HEK293 (cell line): ENCODE results near the gene DCHS1.

Experiments used
- CTCF ChIA-PET: fragments of 350-600 bp; formaldehyde crosslinking; extraction: SDS; loops from one replicate; lab custom pipeline; 2021; ENCODE audit warnings: antibody characterized with exemption; lab: Yijun Ruan, JAX
- POLR2A ChIA-PET: fragments of 300-600 bp; formaldehyde crosslinking; extraction: SDS; loops from one replicate; lab custom pipeline; 2020; ENCODE audit warnings: antibody characterized with exemption, inconsistent platforms; lab: Yijun Ruan, JAX
- H3K27ac ChIP-seq: fragments of 200-500 bp; sonication (Bioruptor generic); 2 replicates; pipeline ENCODE4 v1.5.1; 2014; ENCODE audit warnings: low read depth, low read length, control low read depth, inconsistent platforms; ENCODE audit errors: extremely low read depth
- H3K36me3 ChIP-seq, 2 experiments: fragments of 200-500 bp in 1 of 2; sonication (Bioruptor generic) in 1 of 2; 1 replicate in 1 of 2; 2 replicates in 1 of 2; pipeline ENCODE4 v1.5.1; 2014 to 2017; ENCODE audit warnings: inconsistent platforms in 2 of 2, low read length in 2 of 2; ENCODE audit not compliant: control insufficient read depth in 2 of 2, insufficient read depth in 1 of 2
- H3K4me1 ChIP-seq: fragments of 200-500 bp; sonication (Bioruptor generic); 2 replicates; pipeline ENCODE4 v1.5.1; 2014; ENCODE audit warnings: mild to moderate bottlenecking, low read length, inconsistent platforms; ENCODE audit not compliant: control insufficient read depth, insufficient read depth
- H3K4me3 ChIP-seq: 2 replicates; pipeline ENCODE4 v1.5.1; 2011; ENCODE audit warnings: low read depth, mild to moderate bottlenecking, control low read depth, low read length, moderate library complexity
- H3K9me3 ChIP-seq: fragments of 200-500 bp; sonication (Bioruptor generic); 2 replicates; pipeline ENCODE4 v1.5.1; 2014; ENCODE audit warnings: low read depth, low read length, inconsistent platforms; ENCODE audit not compliant: control insufficient read depth, insufficient read depth
- HOXC10 ChIP-seq: sonication (generic); formaldehyde crosslinking; IDR thresholded peaks from 2 replicates; pipeline ENCODE4 v1.8.1; 2023; ENCODE audit warnings: mild to moderate bottlenecking, missing genetic modification reagents
- IKZF3 ChIP-seq: fragments of 450-650 bp; IDR thresholded peaks from 2 replicates; pipeline ENCODE4 v1.5.0; 2018; ENCODE audit warnings: missing biosample characterization, mild to moderate bottlenecking, missing genetic modification characterization, moderate library complexity
- MEIS1 ChIP-seq: sonication (generic); formaldehyde crosslinking; IDR thresholded peaks from 2 replicates; pipeline ENCODE4 v1.8.1; 2022; ENCODE audit warnings: missing genetic modification reagents, mild to moderate bottlenecking, borderline replicate concordance
- MZF1 ChIP-seq: fragments of 450-650 bp; formaldehyde crosslinking; IDR thresholded peaks from 2 replicates; pipeline ENCODE4 v1.5.1; 2017; ENCODE audit warnings: missing biosample characterization, missing genetic modification characterization, borderline replicate concordance
- REPIN1 ChIP-seq: fragments of 450-650 bp; formaldehyde crosslinking; IDR thresholded peaks from 2 replicates; pipeline ENCODE4 v1.5.1; 2017; ENCODE audit warnings: missing biosample characterization, missing genetic modification characterization, low read depth
- SALL2 ChIP-seq: fragments of 450-650 bp; formaldehyde crosslinking; IDR thresholded peaks from 2 replicates; pipeline ENCODE4 v1.5.0; 2017; ENCODE audit warnings: missing biosample characterization, mild to moderate bottlenecking, missing genetic modification characterization, borderline replicate concordance
- YY1 ChIP-seq: fragments of 450-650 bp; formaldehyde crosslinking; IDR thresholded peaks from 2 replicates; pipeline ENCODE4 v1.5.1; 2018; ENCODE audit warnings: missing biosample characterization, missing genetic modification characterization
- ZEB2 ChIP-seq: fragments of 450-650 bp; formaldehyde crosslinking; IDR thresholded peaks from 2 replicates; pipeline ENCODE4 v1.5.1; 2016; ENCODE audit warnings: missing biosample characterization, missing genetic modification characterization
- ZNF121 ChIP-seq: fragments of 450-650 bp; formaldehyde crosslinking; IDR thresholded peaks from 2 replicates; pipeline ENCODE4 v1.5.1; 2016; ENCODE audit warnings: missing biosample characterization, missing genetic modification characterization
- ZNF174 ChIP-seq: fragments of 450-650 bp; formaldehyde crosslinking; IDR thresholded peaks from 2 replicates; pipeline ENCODE4 v1.5.0; 2017; ENCODE audit warnings: missing biosample characterization, mild to moderate bottlenecking, missing genetic modification characterization
- ZNF202 ChIP-seq: fragments of 450-650 bp; formaldehyde crosslinking; IDR thresholded peaks from 2 replicates; pipeline ENCODE4 v1.5.1; 2016; ENCODE audit warnings: missing biosample characterization, missing genetic modification characterization, borderline replicate concordance
- ZNF248 ChIP-seq: fragments of 450-650 bp; formaldehyde crosslinking; IDR thresholded peaks from 2 replicates; pipeline ENCODE4 v1.5.1; 2017; ENCODE audit warnings: missing biosample characterization, missing genetic modification characterization
- ZNF37A ChIP-seq: fragments of 450-650 bp; IDR thresholded peaks from 2 replicates; pipeline ENCODE4 v1.5.1; 2018; ENCODE audit warnings: missing biosample characterization, missing genetic modification characterization
- ZNF530 ChIP-seq: fragments of 450-650 bp; formaldehyde crosslinking; IDR thresholded peaks from 2 replicates; pipeline ENCODE4 v1.5.1; 2016; ENCODE audit warnings: low read depth, missing biosample characterization, missing genetic modification characterization
- ZNF549 ChIP-seq: fragments of 450-650 bp; IDR thresholded peaks from 2 replicates; pipeline ENCODE4 v1.5.1; 2018; ENCODE audit warnings: missing biosample characterization, missing genetic modification characterization, mild to moderate bottlenecking, inconsistent platforms, moderate library complexity
- ZNF555 ChIP-seq: fragments of 450-650 bp; formaldehyde crosslinking; conservative IDR thresholded peaks from 2 replicates; pipeline ENCODE4 v1.5.1; 2017; ENCODE audit warnings: missing biosample characterization, mild to moderate bottlenecking, missing genetic modification characterization, inconsistent platforms
- ZNF621 ChIP-seq: fragments of 450-650 bp; formaldehyde crosslinking; IDR thresholded peaks from 2 replicates; pipeline ENCODE4 v1.5.1; 2017; ENCODE audit warnings: missing biosample characterization, missing genetic modification characterization
- ZNF624 ChIP-seq: fragments of 450-650 bp; formaldehyde crosslinking; IDR thresholded peaks from 2 replicates; pipeline ENCODE4 v1.5.1; 2017; ENCODE audit warnings: missing biosample characterization, missing genetic modification characterization
- ZNF629 ChIP-seq: fragments of 450-650 bp; formaldehyde crosslinking; IDR thresholded peaks from 2 replicates; pipeline ENCODE4 v1.5.1; 2017; ENCODE audit warnings: missing biosample characterization, missing genetic modification characterization
- ZNF639 ChIP-seq: fragments of 450-650 bp; formaldehyde crosslinking; IDR thresholded peaks from 2 replicates; pipeline ENCODE4 v1.5.1; 2016; ENCODE audit warnings: missing biosample characterization, missing genetic modification characterization
- ZNF701 ChIP-seq: fragments of 450-650 bp; formaldehyde crosslinking; IDR thresholded peaks from 2 replicates; pipeline ENCODE4 v1.5.1; 2016; ENCODE audit warnings: missing biosample characterization, missing genetic modification characterization
- ZNF785 ChIP-seq: fragments of 450-650 bp; formaldehyde crosslinking; IDR thresholded peaks from 2 replicates; pipeline ENCODE4 v1.5.1; 2016; ENCODE audit warnings: missing biosample characterization, missing genetic modification characterization
- ZNF843 ChIP-seq: fragments of 450-650 bp; formaldehyde crosslinking; IDR thresholded peaks from 2 replicates; pipeline ENCODE4 v1.5.1; 2016; ENCODE audit warnings: missing biosample characterization, missing genetic modification characterization
- ZSCAN16 ChIP-seq: fragments of 450-650 bp; formaldehyde crosslinking; IDR thresholded peaks from 2 replicates; pipeline ENCODE4 v1.5.1; 2016; ENCODE audit warnings: missing biosample characterization, missing genetic modification characterization
- ZSCAN23 ChIP-seq: fragments of 450-650 bp; formaldehyde crosslinking; IDR thresholded peaks from 2 replicates; pipeline ENCODE4 v1.5.1; 2016; ENCODE audit warnings: missing biosample characterization, missing genetic modification characterization
- TF ChIP-seq, protein P1 (sequence below): fragments of 450-650 bp; formaldehyde crosslinking; IDR thresholded peaks from 2 replicates; pipeline ENCODE4 v1.5.1; 2016; ENCODE audit warnings: missing biosample characterization, missing genetic modification characterization
- TF ChIP-seq, protein P2 (sequence below): fragments of 450-650 bp; formaldehyde crosslinking; IDR thresholded peaks from 2 replicates; pipeline ENCODE4 v1.5.1; 2016; ENCODE audit warnings: missing biosample characterization, missing genetic modification characterization
- TF ChIP-seq, protein P3 (sequence below): fragments of 450-650 bp; formaldehyde crosslinking; IDR thresholded peaks from 2 replicates; pipeline ENCODE4 v1.5.1; 2016; ENCODE audit warnings: missing biosample characterization, missing genetic modification characterization

The DCHS1 gene

GRCh38 chr11:6574816-6575715, 80.5 kb downstream of the DCHS1 start:
- CTCF ChIA-PET: interaction anchor here (0.6 to 0.7 kb wide), 3 partner anchors 73 to 324 kb away, joined by 3 read pairs; no protein-coding TSS in a partner anchor
- Histone ChIP-seq H3K4me3 (no peak overlapping the region), H3K4me1 (no peaks in the 10 kb centered on the region), H3K27ac (no peak overlapping the region)
- POLR2A ChIA-PET: no interaction called here
- TF ChIP-seq, protein P1, sequence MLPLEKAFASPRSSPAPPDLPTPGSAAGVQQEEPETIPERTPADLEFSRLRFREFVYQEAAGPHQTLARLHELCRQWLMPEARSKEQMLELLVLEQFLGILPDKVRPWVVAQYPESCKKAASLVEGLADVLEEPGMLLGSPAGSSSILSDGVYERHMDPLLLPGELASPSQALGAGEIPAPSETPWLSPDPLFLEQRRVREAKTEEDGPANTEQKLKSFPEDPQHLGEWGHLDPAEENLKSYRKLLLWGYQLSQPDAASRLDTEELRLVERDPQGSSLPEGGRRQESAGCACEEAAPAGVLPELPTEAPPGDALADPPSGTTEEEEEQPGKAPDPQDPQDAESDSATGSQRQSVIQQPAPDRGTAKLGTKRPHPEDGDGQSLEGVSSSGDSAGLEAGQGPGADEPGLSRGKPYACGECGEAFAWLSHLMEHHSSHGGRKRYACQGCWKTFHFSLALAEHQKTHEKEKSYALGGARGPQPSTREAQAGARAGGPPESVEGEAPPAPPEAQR (tag by site-specific recombination): no peak
- no peak for TF ChIP-seq ZNF843 (tag by site-specific recombination)
- TF ChIP-seq ZNF174 (tag by site-specific recombination): no peak
- no peak for TF ChIP-seq ZNF248 (tag by site-specific recombination)
- no peak for TF ChIP-seq ZNF701 (tag by site-specific recombination)
- no peak for TF ChIP-seq ZNF639 (tag by site-specific recombination)
- TF ChIP-seq ZSCAN16 (tag by site-specific recombination): no peak
- TF ChIP-seq ZNF549 (tag by site-specific recombination): no peak
- TF ChIP-seq ZNF624 (tag by site-specific recombination): no peak
- no peak for TF ChIP-seq ZSCAN23 (tag by site-specific recombination)
- TF ChIP-seq ZNF785 (tag by site-specific recombination): no peak
- TF ChIP-seq ZNF555 (tag by site-specific recombination): no peak
- TF ChIP-seq HOXC10 (CRISPR knock-in tag): no peak
- TF ChIP-seq SALL2 (tag by site-specific recombination): no peak
- no peak for TF ChIP-seq ZNF37A (tag by site-specific recombination)
- no peak for TF ChIP-seq ZEB2 (tag by site-specific recombination)
- no peak for TF ChIP-seq ZNF621 (tag by site-specific recombination)
- TF ChIP-seq ZNF121: no peak
- no peak for TF ChIP-seq ZNF530 (tag by site-specific recombination)
- no peak for TF ChIP-seq ZNF629
- TF ChIP-seq, all 188 proteins: peak for 0
- Histone ChIP-seq H3K36me3 (peaks cover 0 to 3% of the 10 kb centered on the region in 2 experiments; a peak in 1 of 3 replicates), H3K9me3 (no peaks in the 10 kb centered on the region)

GRCh38 chr11:6572215-6572614, 83.4 kb downstream of the DCHS1 start:
- H3K9me3 ChIP-seq: no peaks in the 10 kb centered on the region
- H3K36me3 ChIP-seq: peaks cover 0 to 3% of the 10 kb centered on the region in 2 experiments; a peak in 1 of 3 replicates
- H3K27ac ChIP-seq: no peak overlapping the region
- ChIA-PET POLR2A (no interaction called here), CTCF (no interaction called here)
- H3K4me1 ChIP-seq: no peaks in the 10 kb centered on the region
- no peak overlapping the region for H3K4me3 ChIP-seq
- no peak for TF ChIP-seq MZF1
- no peak for TF ChIP-seq REPIN1 (tag by site-specific recombination)
- no peak for TF ChIP-seq IKZF3 (tag by site-specific recombination)
- no peak for TF ChIP-seq MEIS1
- TF ChIP-seq ZNF202 (tag by site-specific recombination): no peak
- no peak for TF ChIP-seq YY1
- TF ChIP-seq, protein P2, sequence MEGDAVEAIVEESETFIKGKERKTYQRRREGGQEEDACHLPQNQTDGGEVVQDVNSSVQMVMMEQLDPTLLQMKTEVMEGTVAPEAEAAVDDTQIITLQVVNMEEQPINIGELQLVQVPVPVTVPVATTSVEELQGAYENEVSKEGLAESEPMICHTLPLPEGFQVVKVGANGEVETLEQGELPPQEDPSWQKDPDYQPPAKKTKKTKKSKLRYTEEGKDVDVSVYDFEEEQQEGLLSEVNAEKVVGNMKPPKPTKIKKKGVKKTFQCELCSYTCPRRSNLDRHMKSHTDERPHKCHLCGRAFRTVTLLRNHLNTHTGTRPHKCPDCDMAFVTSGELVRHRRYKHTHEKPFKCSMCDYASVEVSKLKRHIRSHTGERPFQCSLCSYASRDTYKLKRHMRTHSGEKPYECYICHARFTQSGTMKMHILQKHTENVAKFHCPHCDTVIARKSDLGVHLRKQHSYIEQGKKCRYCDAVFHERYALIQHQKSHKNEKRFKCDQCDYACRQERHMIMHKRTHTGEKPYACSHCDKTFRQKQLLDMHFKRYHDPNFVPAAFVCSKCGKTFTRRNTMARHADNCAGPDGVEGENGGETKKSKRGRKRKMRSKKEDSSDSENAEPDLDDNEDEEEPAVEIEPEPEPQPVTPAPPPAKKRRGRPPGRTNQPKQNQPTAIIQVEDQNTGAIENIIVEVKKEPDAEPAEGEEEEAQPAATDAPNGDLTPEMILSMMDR (tag by site-specific recombination): no peak
- TF ChIP-seq, protein P3, sequence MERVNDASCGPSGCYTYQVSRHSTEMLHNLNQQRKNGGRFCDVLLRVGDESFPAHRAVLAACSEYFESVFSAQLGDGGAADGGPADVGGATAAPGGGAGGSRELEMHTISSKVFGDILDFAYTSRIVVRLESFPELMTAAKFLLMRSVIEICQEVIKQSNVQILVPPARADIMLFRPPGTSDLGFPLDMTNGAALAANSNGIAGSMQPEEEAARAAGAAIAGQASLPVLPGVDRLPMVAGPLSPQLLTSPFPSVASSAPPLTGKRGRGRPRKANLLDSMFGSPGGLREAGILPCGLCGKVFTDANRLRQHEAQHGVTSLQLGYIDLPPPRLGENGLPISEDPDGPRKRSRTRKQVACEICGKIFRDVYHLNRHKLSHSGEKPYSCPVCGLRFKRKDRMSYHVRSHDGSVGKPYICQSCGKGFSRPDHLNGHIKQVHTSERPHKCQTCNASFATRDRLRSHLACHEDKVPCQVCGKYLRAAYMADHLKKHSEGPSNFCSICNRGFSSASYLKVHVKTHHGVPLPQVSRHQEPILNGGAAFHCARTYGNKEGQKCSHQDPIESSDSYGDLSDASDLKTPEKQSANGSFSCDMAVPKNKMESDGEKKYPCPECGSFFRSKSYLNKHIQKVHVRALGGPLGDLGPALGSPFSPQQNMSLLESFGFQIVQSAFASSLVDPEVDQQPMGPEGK (tag by site-specific recombination): no peak
